ENCODE results near the gene CPN2.

CPN2 gene

DNA sequence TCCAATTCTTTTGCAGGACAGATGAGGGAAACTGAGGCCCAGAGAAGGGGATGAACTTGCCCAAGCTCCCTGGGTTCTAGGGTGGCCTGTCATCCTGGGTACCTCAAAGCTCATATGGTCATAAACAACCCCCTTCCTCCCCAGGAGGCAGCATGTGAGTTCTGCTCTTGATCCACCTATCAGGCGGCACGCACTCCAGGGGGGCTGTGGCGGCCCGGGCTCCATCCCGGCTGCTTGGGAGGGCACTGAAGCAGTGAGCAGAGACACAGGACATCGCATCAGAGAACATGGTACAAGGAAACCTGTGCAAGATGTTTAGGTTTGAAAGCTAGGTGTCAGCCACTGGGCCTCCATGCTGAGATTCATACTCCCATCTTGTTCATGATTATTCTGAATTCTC, 34.2 kb downstream of the CPN2 start:
- H3K4me3 ChIP-seq (ENCODE audit: low read depth, low read length): no peak overlapping the region
- no peaks in the 10 kb centered on the region for H3K36me3 ChIP-seq
- no peak for DNase-seq
- no peaks in the 10 kb centered on the region for H3K27me3 ChIP-seq (ENCODE audit: insufficient read depth, low read depth, severe bottlenecking)
- no peaks in the 10 kb centered on the region for H3K9me3 ChIP-seq (ENCODE audit: severe bottlenecking)
- H3K27ac ChIP-seq: no peak overlapping the region
- TF ChIP-seq, protein P1, sequence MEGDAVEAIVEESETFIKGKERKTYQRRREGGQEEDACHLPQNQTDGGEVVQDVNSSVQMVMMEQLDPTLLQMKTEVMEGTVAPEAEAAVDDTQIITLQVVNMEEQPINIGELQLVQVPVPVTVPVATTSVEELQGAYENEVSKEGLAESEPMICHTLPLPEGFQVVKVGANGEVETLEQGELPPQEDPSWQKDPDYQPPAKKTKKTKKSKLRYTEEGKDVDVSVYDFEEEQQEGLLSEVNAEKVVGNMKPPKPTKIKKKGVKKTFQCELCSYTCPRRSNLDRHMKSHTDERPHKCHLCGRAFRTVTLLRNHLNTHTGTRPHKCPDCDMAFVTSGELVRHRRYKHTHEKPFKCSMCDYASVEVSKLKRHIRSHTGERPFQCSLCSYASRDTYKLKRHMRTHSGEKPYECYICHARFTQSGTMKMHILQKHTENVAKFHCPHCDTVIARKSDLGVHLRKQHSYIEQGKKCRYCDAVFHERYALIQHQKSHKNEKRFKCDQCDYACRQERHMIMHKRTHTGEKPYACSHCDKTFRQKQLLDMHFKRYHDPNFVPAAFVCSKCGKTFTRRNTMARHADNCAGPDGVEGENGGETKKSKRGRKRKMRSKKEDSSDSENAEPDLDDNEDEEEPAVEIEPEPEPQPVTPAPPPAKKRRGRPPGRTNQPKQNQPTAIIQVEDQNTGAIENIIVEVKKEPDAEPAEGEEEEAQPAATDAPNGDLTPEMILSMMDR (IDR thresholded peaks at IDR 0.05; ENCODE audit: low read depth, low read length): no peak

DNA sequence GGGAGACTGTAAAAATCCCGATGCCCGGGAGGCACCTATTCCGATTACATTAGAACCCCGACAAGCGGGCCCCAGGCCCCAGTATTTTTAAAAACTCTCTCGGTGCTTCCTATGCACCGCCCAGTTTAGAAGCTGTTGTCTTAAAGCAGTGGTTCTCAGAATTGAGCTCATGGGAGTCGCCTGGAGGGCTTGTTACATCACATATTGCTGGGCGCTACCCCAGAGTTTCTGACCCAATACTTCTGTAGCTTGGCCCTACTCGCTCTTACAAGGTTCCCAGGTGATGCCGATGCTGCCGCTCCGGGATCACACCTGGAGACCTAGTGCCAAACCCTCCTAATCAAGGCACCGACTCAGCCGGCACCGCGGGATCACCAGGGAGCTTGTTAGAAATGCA, 35.2 kb downstream of the CPN2 start:
- no peak overlapping the region for H3K27ac ChIP-seq
- DNase-seq: no peak
- no peak overlapping the region for H3K4me3 ChIP-seq (ENCODE audit: low read depth, low read length)
- no peaks in the 10 kb centered on the region for H3K9me3 ChIP-seq (ENCODE audit: severe bottlenecking)
- H3K36me3 ChIP-seq: no peaks in the 10 kb centered on the region
- TF ChIP-seq, protein P1 (IDR thresholded peaks at IDR 0.05; ENCODE audit: low read depth, low read length): no peak
- no peaks in the 10 kb centered on the region for H3K27me3 ChIP-seq (ENCODE audit: insufficient read depth, low read depth, severe bottlenecking)

DNA sequence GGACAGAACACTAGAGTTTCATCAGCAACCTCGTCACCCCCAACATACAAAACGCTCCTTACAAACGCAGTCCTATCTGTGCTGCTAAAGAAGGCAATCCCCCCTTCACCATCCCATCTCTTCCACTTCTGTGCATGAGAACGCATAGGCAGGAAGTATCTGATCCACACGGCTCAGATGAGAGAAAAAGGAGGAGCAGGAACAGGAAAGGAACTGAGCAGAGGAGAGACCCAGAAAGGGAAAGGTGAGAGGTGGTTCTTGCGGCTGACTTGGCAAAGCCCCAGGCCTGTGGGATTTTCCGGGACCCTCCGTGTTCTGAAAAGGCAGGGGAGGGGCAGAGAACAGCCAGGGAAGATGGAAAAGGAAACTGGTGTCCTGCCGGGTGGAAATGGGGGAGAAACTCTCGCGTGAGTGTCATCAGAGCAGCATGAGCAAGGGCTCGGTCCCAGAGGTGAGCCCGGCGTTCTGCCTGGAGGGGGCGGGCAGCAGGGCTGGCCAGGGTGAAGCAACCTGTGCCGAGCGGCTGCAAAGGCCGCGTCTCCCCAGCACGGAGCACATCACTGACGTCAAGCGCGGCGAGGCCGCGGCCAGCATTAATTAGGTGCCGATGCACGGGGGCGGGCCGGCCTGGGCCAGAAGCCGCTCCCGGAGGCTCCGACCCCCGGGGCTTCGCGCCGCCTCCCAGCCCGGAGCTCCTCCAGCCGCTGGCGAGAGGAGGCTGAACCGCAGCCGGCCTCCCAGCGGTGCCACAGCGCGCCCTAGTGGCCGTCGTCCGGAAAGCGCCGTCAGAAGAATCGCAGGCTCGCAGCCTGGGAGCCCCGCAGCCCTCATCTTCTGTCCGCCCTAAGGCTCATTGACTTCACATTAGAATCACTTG, 35.8 kb downstream of the CPN2 start:
- Histone ChIP-seq H3K4me3 (ENCODE audit: low read depth, low read length) (peak overlapping the region; percentile 41), H3K27ac (no peak overlapping the region), H3K9me3 (ENCODE audit: severe bottlenecking) (no peaks in the 10 kb centered on the region), H3K27me3 (ENCODE audit: insufficient read depth, low read depth, severe bottlenecking) (no peaks in the 10 kb centered on the region), H3K36me3 (no peaks in the 10 kb centered on the region)
- DNase-seq: peak; percentile 57
- TF ChIP-seq, protein P1 (IDR thresholded peaks at IDR 0.05; ENCODE audit: low read depth, low read length): peak; percentile 70

DNA sequence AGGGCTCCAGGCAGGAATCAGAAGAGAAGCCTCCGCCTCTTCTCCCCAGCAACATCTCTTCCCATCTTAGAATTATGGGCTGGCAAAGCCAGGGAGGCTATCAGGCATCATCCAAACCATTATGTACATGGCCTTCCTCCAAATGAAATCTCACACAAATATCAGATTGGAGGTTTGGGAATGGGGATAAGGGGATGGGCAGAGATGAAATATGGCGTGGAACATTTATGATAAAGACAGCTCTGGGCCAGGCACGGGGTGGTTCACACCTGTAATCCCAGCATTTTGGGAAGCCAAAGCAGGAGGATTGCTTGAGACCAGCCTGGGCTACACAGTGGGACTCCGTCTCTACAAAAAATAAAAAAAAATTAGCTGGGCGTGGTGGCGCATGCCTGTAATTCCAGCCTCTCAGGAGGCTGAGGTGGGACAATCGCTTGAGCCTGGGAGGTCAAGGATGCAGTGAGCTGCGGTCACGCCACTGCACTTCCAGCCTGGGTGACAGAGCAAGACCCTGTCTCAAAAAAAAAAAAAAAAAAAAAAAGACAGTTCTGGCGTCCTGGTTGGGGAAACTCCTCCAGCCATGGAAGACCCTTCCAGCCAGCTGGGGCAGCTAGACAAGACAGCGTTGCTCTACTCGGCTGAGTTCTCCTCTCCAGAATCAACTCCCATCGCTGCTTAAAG, 36.6 kb downstream of the CPN2 start:
- DNase-seq: no peak
- no peak overlapping the region for H3K27ac ChIP-seq
- no peaks in the 10 kb centered on the region for H3K9me3 ChIP-seq (ENCODE audit: severe bottlenecking)
- TF ChIP-seq, protein P1 (IDR thresholded peaks at IDR 0.05; ENCODE audit: low read depth, low read length): no peak
- no peaks in the 10 kb centered on the region for H3K27me3 ChIP-seq (ENCODE audit: insufficient read depth, low read depth, severe bottlenecking)
- no peak overlapping the region for H3K4me3 ChIP-seq (ENCODE audit: low read depth, low read length)
- H3K36me3 ChIP-seq: no peaks in the 10 kb centered on the region

DNA sequence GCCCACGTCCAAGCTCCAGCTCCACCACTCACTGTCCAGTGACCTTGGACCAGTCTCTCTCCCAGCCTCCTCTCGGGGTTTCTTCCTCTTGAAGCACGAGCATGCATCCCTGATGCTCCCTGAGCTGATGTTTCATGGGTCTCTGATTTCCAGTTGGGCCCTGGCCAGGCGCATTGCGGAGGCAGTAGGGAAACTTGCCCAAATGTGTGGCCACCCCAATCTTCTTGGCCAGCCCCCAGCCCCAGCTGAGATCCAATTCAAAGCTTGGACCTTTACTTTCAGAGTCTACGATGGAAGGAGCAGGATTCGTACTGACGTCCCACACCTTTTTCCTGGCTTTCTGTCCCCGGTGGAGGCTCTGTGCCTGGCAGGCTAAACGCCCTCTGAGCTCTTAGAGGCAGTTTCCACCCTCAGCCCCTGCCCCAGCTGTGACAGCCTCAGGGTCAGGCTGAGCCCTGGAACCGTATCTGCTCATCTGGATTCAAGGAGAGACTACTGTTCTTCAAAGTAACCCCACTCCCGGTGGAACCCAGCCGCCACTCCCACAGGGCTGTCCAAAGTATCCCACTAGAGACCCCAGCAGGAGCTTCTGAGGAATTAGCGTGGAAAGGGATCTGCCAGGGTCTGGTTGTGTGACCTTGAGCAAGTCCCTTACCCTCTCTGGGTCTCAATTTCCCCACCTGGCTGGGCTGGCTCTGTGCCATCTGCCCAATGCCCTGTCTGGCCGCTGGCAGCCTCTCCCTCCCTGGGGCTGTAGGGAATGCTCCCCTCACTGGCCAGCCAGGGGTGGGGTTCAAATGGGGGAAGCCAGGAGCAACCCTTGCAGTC, 37.4 kb downstream of the CPN2 start:
- no peaks in the 10 kb centered on the region for H3K9me3 ChIP-seq (ENCODE audit: severe bottlenecking)
- no peaks in the 10 kb centered on the region for H3K27me3 ChIP-seq (ENCODE audit: insufficient read depth, low read depth, severe bottlenecking)
- DNase-seq: no peak
- no peaks in the 10 kb centered on the region for H3K36me3 ChIP-seq
- no peak overlapping the region for H3K4me3 ChIP-seq (ENCODE audit: low read depth, low read length)
- TF ChIP-seq, protein P1 (IDR thresholded peaks at IDR 0.05; ENCODE audit: low read depth, low read length): 0 out of 2 replicates have a peak, but pooled peaks have one; percentile 13
- no peak overlapping the region for H3K27ac ChIP-seq

Data from WERI-Rb-1 (cell line).